HL-60 (cell line): Measurements from ENCODE around the gene TENT4B.

Experiments used
- CTCF ChIP-seq: IDR thresholded peaks from one replicate; pipeline ENCODE4 v1.5.1; 2011; ENCODE audit warnings: low read length, control low read depth, inconsistent platforms; ENCODE audit not compliant: insufficient read depth
- POLR2AphosphoS5 ChIP-seq: IDR thresholded peaks from 2 replicates; pipeline ENCODE4 v1.6.1; 2012; ENCODE audit warnings: low read depth
- REST ChIP-seq: IDR thresholded peaks from 2 replicates; pipeline ENCODE4 v1.6.1; 2012; ENCODE audit warnings: low read depth; ENCODE audit not compliant: insufficient replicate concordance

GRCh38 chr16:50151322-50151721 lies 1.8 kb upstream of the TENT4B start:
- TF ChIP-seq CTCF = no peak
- TF ChIP-seq POLR2AphosphoS5 = no peak
- TF ChIP-seq REST = no peak
